Astrocyte (in vitro differentiated cells and primary cell): Measurements from ENCODE around the gene ZNF385C. TPM values are rescaled to one million over a fixed set of nuclear protein-coding genes. Genes with fewer than 3 reads are reported as not detected.

ENCODE experiments used
- DNase-seq: peaks from one replicate; pipeline ENCODE4 v3.0.0-alpha.2; 2010; ENCODE audit warnings: low read depth
- FAIRE-seq: peaks from 2 replicates; lab custom pipeline; 2011; peaks lifted over from hg19 to GRCh38; lab: Jason Lieb, UNC
- H2AFZ ChIP-seq: 2 replicates; pipeline ENCODE4 v1.6.0; 2012; ENCODE audit warnings: low read depth, low read length, inconsistent platforms
- H3K27ac ChIP-seq: 2 replicates; pipeline ENCODE4 v1.5.1; 2011; ENCODE audit warnings: low read depth, low read length, inconsistent platforms
- H3K27me3 ChIP-seq: 2 replicates; pipeline ENCODE4 v1.6.0; 2011; ENCODE audit warnings: low read length, inconsistent platforms; ENCODE audit not compliant: insufficient read depth
- H3K36me3 ChIP-seq: 2 replicates; pipeline ENCODE4 v1.5.1; 2011; ENCODE audit warnings: low read length, inconsistent platforms; ENCODE audit not compliant: insufficient read depth
- H3K4me1 ChIP-seq: 2 replicates; pipeline ENCODE4 v1.5.1; 2011; ENCODE audit warnings: low read length, inconsistent platforms; ENCODE audit not compliant: insufficient read depth
- H3K4me2 ChIP-seq: 2 replicates; pipeline ENCODE4 v1.6.0; 2012; ENCODE audit warnings: low read length, inconsistent platforms
- H3K4me3 ChIP-seq: 2 replicates; pipeline ENCODE4 v1.5.1; 2011; ENCODE audit warnings: low read depth, mild to moderate bottlenecking, low read length, inconsistent platforms; ENCODE audit not compliant: insufficient read depth
- H3K79me2 ChIP-seq: 2 replicates; pipeline ENCODE4 v1.6.0; 2012; ENCODE audit warnings: mild to moderate bottlenecking, low read length, inconsistent platforms; ENCODE audit not compliant: insufficient read depth
- H3K9ac ChIP-seq: 2 replicates; pipeline ENCODE4 v1.6.0; 2012; ENCODE audit warnings: mild to moderate bottlenecking, low read length, inconsistent platforms
- H3K9me3 ChIP-seq: 2 replicates; pipeline ENCODE4 v1.5.1; 2012; ENCODE audit warnings: low read depth, mild to moderate bottlenecking, low read length, inconsistent platforms; ENCODE audit not compliant: insufficient read depth
- H4K20me1 ChIP-seq: 2 replicates; pipeline ENCODE4 v1.6.0; 2012; ENCODE audit warnings: low read length, inconsistent platforms; ENCODE audit not compliant: insufficient read depth
- H3K27ac Mint-ChIP-seq: one replicate; pipeline ENCODE4 v1.8.0; 2021; ENCODE audit warnings: mild to moderate bottlenecking, mixed read lengths; ENCODE audit not compliant: unreplicated experiment
- H3K27me3 Mint-ChIP-seq: one replicate; pipeline ENCODE4 v1.8.0; 2021; ENCODE audit warnings: low read depth, mixed read lengths; ENCODE audit not compliant: unreplicated experiment
- H3K36me3 Mint-ChIP-seq: one replicate; pipeline ENCODE4 v1.8.0; 2021; ENCODE audit warnings: low read depth, mixed read lengths; ENCODE audit not compliant: unreplicated experiment
- H3K4me1 Mint-ChIP-seq: one replicate; pipeline ENCODE4 v1.8.0; 2021; ENCODE audit warnings: low read depth, mixed read lengths; ENCODE audit not compliant: unreplicated experiment
- H3K4me3 Mint-ChIP-seq: one replicate; pipeline ENCODE4 v1.8.0; 2021; ENCODE audit warnings: mild to moderate bottlenecking, moderate library complexity, mixed read lengths; ENCODE audit not compliant: unreplicated experiment
- H3K9me3 Mint-ChIP-seq: one replicate; pipeline ENCODE4 v1.8.0; 2021; ENCODE audit warnings: mild to moderate bottlenecking, mixed read lengths; ENCODE audit not compliant: unreplicated experiment
- CTCF ChIP-seq: IDR thresholded peaks from 2 replicates; pipeline ENCODE4 v1.5.1; 2011; ENCODE audit warnings: low read depth, mild to moderate bottlenecking, inconsistent platforms, low read length, moderate library complexity; ENCODE audit not compliant: insufficient read depth
- EZH2 ChIP-seq: IDR thresholded peaks from 2 replicates; pipeline ENCODE4 v1.6.1; 2012; ENCODE audit warnings: mild to moderate bottlenecking, low read length, inconsistent platforms; ENCODE audit not compliant: insufficient read depth
- total RNA-seq: library from RNA; stranded (reverse); gene quantifications from 2 replicates; pipeline ENCODE4 v1.2.1, GENCODE V29; 2021

Gene ZNF385C
- total RNA-seq, 1 donor from 2014 or later, result 0.39 TPM

- Mint-ChIP-seq H3K27me3 (no peaks in the 10 kb centered on the region), H3K27ac (no peak overlapping the region), H3K4me1 (peaks cover 37% of the 10 kb centered on the region), H3K36me3 (peaks cover 18% of the 10 kb centered on the region), H3K4me3 (no peak overlapping the region), H3K9me3 (no peaks in the 10 kb centered on the region)
- FAIRE-seq, result no peak
- Histone ChIP-seq H3K79me2 (peaks cover 37% of the 10 kb centered on the region), H3K4me3 (no peak overlapping the region), H3K36me3 (peaks cover 27% of the 10 kb centered on the region), H4K20me1 (peaks cover 46% of the 10 kb centered on the region), H3K27ac (no peak overlapping the region), H3K9me3 (no peaks in the 10 kb centered on the region), H3K4me2 (no peak overlapping the region), H3K27me3 (no peaks in the 10 kb centered on the region), H3K9ac (no peak overlapping the region), H3K4me1 (peaks cover 11% of the 10 kb centered on the region), H2AFZ (no peak overlapping the region)
- DNase-seq, result no peak
- TF ChIP-seq EZH2, result no peak
- TF ChIP-seq CTCF, result no peak
Measured at GRCh38 chr17:42127414-42127813, 29.1 kb upstream of the ZNF385C start.

- Histone ChIP-seq H3K4me3 (no peak overlapping the region), H2AFZ (no peak overlapping the region), H3K79me2 (peaks cover 31% of the 10 kb centered on the region), H3K27me3 (no peaks in the 10 kb centered on the region), H3K36me3 (peaks cover 27% of the 10 kb centered on the region), H3K27ac (no peak overlapping the region), H3K9ac (no peak overlapping the region), H4K20me1 (peaks cover 43% of the 10 kb centered on the region), H3K9me3 (no peaks in the 10 kb centered on the region), H3K4me2 (no peak overlapping the region), H3K4me1 (peaks cover 5% of the 10 kb centered on the region)
- peaks cover 18% of the 10 kb centered on the region for H3K36me3 Mint-ChIP-seq
- H3K4me3 Mint-ChIP-seq, result no peak overlapping the region
- DNase-seq (no peak), FAIRE-seq (no peak)
- no peaks in the 10 kb centered on the region for H3K9me3 Mint-ChIP-seq
- TF ChIP-seq EZH2, result no peak
- peaks cover 32% of the 10 kb centered on the region for H3K4me1 Mint-ChIP-seq
- H3K27me3 Mint-ChIP-seq, result no peaks in the 10 kb centered on the region
- no peak overlapping the region for H3K27ac Mint-ChIP-seq
Measured at GRCh38 chr17:42126836-42127235, 28.6 kb upstream of the ZNF385C start.

GRCh38 chr17:42125565-42125964, 27.3 kb upstream of the ZNF385C start:
- Histone ChIP-seq H3K36me3 (peaks cover 27% of the 10 kb centered on the region), H3K4me1 (peaks cover under 1% of the 10 kb centered on the region), H3K9ac (no peak overlapping the region), H3K4me3 (no peak overlapping the region), H3K27ac (no peak overlapping the region), H3K9me3 (no peaks in the 10 kb centered on the region), H4K20me1 (peaks cover 31% of the 10 kb centered on the region), H3K27me3 (no peaks in the 10 kb centered on the region), H3K79me2 (peaks cover 18% of the 10 kb centered on the region), H2AFZ (no peak overlapping the region), H3K4me2 (no peak overlapping the region)
- TF ChIP-seq CTCF (no peak), EZH2 (no peak)
- DNase-seq (no peak), FAIRE-seq (no peak)
- Mint-ChIP-seq H3K4me1 (peaks cover 20% of the 10 kb centered on the region), H3K9me3 (no peaks in the 10 kb centered on the region), H3K4me3 (no peak overlapping the region), H3K36me3 (peaks cover 16% of the 10 kb centered on the region), H3K27me3 (no peaks in the 10 kb centered on the region), H3K27ac (no peak overlapping the region)
